HUDEP-2 (cell line): Measurements from ENCODE around the gene PIK3C2B.

ENCODE experiments used
- DNase-seq, 76 experiments: peaks; one replicate each; lab custom pipeline; 2025; ENCODE audit not compliant: unreplicated experiment in 76 of 76; lab: John Stamatoyannopoulos, UW

PIK3C2B gene

DNA sequence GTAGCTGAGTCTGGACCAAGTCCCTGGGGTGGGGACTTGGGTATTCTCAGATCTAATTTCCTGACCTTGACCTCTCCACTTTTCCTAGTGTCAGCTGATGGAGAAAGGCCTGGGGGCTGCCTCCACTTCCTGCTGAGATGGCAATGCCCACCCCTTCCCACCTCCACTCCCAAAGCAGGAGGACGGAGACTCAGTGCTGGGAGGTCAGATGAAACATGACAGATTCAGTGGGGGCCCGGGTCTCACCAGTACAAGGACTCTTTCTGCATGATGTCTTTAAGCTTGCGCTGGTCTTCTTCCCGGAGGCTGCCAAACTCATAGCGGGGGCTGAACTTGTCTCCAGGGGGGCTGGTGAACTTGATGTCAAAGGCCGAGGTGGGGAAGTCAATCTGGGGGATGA lies 47.4 kb downstream of the PIK3C2B start:
- DNase-seq: no peak

DNA sequence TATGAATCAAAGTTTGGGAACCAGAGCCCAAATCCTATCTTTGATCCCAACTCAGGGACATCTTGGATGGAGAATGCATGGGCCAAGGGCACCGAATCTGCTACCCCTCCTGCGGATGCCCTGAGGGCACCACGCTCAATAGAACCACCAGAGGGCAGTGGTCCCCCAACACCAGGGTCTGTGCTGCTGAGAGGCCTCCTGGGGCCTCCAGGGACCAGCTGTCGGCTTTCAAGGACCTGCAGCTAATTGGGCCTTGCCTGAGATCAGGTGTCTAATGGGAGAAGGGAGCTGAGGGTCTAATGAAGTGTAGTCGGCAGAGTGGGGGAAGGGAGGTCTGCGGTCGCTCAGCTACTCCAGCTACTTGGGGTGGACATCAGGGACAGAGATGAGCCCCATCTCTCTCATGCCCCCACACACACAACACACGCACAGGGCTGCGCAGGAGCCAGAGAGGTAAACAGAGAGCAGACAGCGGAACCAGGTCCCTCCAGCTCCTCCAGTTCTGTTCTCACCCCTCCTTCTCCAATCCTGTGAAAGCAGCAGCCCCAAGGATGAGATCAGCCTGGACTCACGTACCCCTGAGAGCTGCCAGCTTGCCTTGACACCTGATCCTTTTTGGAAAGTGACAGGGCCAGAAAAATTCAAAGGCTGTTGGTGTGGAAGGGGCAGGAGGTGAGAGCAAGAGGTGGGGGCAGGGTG lies 48.0 kb downstream of the PIK3C2B start:
- peak in 46 of 76 experiments; percentile 5 to 64 (median 27) for DNase-seq

DNA sequence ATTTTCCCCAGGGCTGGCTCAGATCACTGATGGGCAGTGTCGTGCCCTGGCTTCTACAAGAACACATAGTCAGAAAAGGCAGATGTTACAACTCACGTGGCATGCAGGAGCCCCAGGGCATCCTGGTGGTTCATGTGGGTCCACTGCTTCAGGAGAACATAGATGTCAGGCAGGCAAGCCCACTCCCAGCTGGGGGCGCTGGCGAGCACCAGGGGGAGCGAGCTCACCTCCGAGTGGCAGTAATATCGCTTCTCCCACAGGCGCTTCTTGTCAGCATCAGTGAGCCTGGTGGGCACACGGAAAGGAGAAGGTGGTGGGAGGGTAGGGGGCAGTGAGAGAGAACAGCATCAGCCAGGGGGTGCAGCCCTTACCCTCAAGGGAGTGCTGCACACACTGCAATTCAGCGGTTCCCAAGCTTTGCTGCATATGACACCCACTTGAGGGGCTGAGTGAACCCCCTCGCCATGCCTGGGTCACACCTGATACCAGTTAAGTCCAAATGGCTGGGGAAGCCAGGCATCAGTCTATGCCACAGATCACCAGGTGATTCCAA lies 48.7 kb downstream of the PIK3C2B start:
- DNase-seq: peak in 42 of 76 experiments; percentile 5 to 69 (median 26)
